Measurements from ENCODE around the gene SZT2.

DNA sequence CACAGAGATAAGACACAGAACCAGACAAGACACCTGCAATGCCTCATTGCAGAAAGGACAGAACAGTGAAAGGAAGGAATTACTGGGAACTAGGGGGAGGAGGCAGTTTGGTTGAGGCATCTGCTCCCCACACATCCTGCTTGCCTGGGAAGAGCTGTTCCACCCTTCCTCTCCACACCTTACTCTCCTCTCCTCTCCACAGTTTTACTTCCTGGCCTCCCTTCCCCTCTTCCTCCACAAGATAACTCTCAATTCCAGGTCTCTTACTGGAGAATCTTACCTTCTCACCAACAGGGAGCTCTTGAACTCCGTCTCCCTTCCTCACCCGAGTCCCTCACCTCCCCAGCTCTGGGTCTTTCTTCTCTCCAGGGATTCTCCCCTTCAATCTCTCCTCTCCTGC, 24.0 kb upstream of the SZT2 start:
- TF ChIP-seq, protein P1, sequence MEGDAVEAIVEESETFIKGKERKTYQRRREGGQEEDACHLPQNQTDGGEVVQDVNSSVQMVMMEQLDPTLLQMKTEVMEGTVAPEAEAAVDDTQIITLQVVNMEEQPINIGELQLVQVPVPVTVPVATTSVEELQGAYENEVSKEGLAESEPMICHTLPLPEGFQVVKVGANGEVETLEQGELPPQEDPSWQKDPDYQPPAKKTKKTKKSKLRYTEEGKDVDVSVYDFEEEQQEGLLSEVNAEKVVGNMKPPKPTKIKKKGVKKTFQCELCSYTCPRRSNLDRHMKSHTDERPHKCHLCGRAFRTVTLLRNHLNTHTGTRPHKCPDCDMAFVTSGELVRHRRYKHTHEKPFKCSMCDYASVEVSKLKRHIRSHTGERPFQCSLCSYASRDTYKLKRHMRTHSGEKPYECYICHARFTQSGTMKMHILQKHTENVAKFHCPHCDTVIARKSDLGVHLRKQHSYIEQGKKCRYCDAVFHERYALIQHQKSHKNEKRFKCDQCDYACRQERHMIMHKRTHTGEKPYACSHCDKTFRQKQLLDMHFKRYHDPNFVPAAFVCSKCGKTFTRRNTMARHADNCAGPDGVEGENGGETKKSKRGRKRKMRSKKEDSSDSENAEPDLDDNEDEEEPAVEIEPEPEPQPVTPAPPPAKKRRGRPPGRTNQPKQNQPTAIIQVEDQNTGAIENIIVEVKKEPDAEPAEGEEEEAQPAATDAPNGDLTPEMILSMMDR (IDR thresholded peaks at IDR 0.05 in 2 of 3, conservative IDR thresholded peaks at IDR 0.05 in 1 of 3; ENCODE audit: control insufficient read depth in 2 of 3, extremely low read depth in 1 of 3, insufficient read depth in 1 of 3, low read depth in 3 of 3, low read length in 3 of 3), result no peak
- TF ChIP-seq EZH2 (IDR thresholded peaks at IDR 0.05; ENCODE audit: borderline replicate concordance, control insufficient read depth, low read depth, low read length), result no peak
- TF ChIP-seq SMC3 (IDR thresholded peaks at IDR 0.05; ENCODE audit: borderline replicate concordance, low read length), result no peak
- no peak for TF ChIP-seq NFIC (IDR thresholded peaks at IDR 0.05; ENCODE audit: low read depth, low read length)
- no peak for TF ChIP-seq EP300 (IDR thresholded peaks at IDR 0.05; ENCODE audit: borderline replicate concordance in 1 of 2, control insufficient read depth in 1 of 2, low read depth in 2 of 2, low read length in 2 of 2)

Data from GM12878 (cell line).